Heart right ventricle (tissue), 16 donors: ENCODE data around the gene CPTP. TPM values are rescaled to one million over a fixed set of nuclear protein-coding genes. Genes with fewer than 3 reads are reported as not detected.

Experiments used
- ATAC-seq, 8 donors: fragments of 200-7000 bp; cut with Tn5 transposase; one replicate each; pipeline ENCODE4 v1.9.1; 2020; ENCODE audit warnings: mild to moderate bottlenecking in 8 of 8, moderate library complexity in 8 of 8, moderate number of reproducible peaks in 1 of 8
- DNase-seq, 2 donors: peaks; one replicate each; pipeline ENCODE4 v3.0.0-alpha.2; 2020
- H3K27ac ChIP-seq, 10 donors: fragments of 200-600 bp; sonication (generic) in 2 of 10; one replicate each; pipeline versions ENCODE4 v1.5.0 to v1.8.0; 2020 to 2022; ENCODE audit warnings: mild to moderate bottlenecking in 3 of 10
- H3K27me3 ChIP-seq, 7 donors: fragments of 200-600 bp; one replicate each; pipeline ENCODE4 v1.8.0; 2021 to 2022; ENCODE audit warnings: mild to moderate bottlenecking in 2 of 7
- H3K36me3 ChIP-seq, 9 donors: fragments of 200-600 bp; sonication (generic) in 1 of 9; one replicate each; pipeline versions ENCODE4 v1.5.0 to v1.8.0; 2020 to 2022; ENCODE audit warnings: mild to moderate bottlenecking in 2 of 9
- H3K4me1 ChIP-seq, 9 donors: fragments of 200-600 bp; sonication (generic) in 1 of 9; one replicate each; pipeline versions ENCODE4 v1.5.0 to v1.8.0; 2020 to 2022; ENCODE audit warnings: mild to moderate bottlenecking in 4 of 9
- H3K4me3 ChIP-seq, 10 donors: fragments of 200-600 bp; sonication (generic) in 2 of 10; one replicate each; pipeline versions ENCODE4 v1.5.0 to v1.8.0; 2020 to 2022; ENCODE audit warnings: mild to moderate bottlenecking in 7 of 10, moderate library complexity in 2 of 10
- H3K9me3 ChIP-seq, 11 donors: fragments of 200-600 bp in 10 of 11; sonication (generic) in 2 of 11; one replicate each; pipeline versions ENCODE4 v1.5.0 to v1.8.0; 2013 to 2022; ENCODE audit warnings: mild to moderate bottlenecking in 2 of 11, control low read depth in 1 of 11, moderate library complexity in 1 of 11
- WGBS, 2 donors: extraction: QIAGEN DNeasy Blood & Tissue Kit; methylation state at CpG; one replicate each; pipeline ENCODE4 v1.1.7; 2013; ENCODE audit warnings: inconsistent platforms in 1 of 2; 5-methylcytosine and 5-hydroxymethylcytosine counted together
- intact Hi-C, 10 donors: fragments of 100-400 bp; cut with DNase I; formaldehyde crosslinking; loops; one replicate each; pipeline versions ENCODE4 v1.11.1 to v1.14.2; 2022
- polyA plus RNA-seq, 2 donors: library from polyadenylated mRNA; stranded (reverse); fragments of 200-250 nt; gene quantifications; one replicate each; pipeline ENCODE4 v1.2.3, GENCODE V29; 2013
- total RNA-seq, 10 donors: library from RNA; stranded (reverse); fragmentation: NEBNext Ultra II Directional in 3 of 10; extraction: Animal tissue kit (Norgen Biotek cat#: 25700) in 3 of 10; gene quantifications; one replicate each; pipeline versions ENCODE4 v1.2.1 to v1.2.4, GENCODE V29; 2021 to 2023
- TF ChIP-seq, protein P1 (sequence below), 9 donors: fragments of 200-600 bp; sonication (generic) in 2 of 9; IDR thresholded peaks; one replicate each; pipeline versions ENCODE4 v1.5.0 to v1.8.0; 2021 to 2022; ENCODE audit warnings: antibody characterized with exemption in 9 of 9, mild to moderate bottlenecking in 5 of 9, moderate library complexity in 1 of 9
- donor health status: Arrhythmogenic right ventricular cardiomyopathy.
- donor health status: ischemic (EF 13 %, LVEDD 7.1; RV severe dilation, severe dysfunction).
- donor health status: healthy with polysubstance abuse.
- donor health status: DM: no; HTN: yes; CAD: no.
- donor health status: DM: no; HTN: no; CAD: no.
- donor health status: ischemic (EF 25% LVEDD 6.9; RV normal size, moderate dysfunction).
- donor health status: ischemic (EF 25% LVEDD 5.7; RV mildly dilated, moderate dysfunction).
- donor health status: healthy.
- donor health status: DM: yes; HTN: yes; CAD: no.
- donor health status: Ischemic cardiomyopathy.
- donor health status: ischemic (EF 35%, LVEDD 5.7; RV mildly dilated, moderate dysfunction).
- donor health status: nonischemic (EF 11% LVEDD 7.7; RV severe dilation, severe dysfunction).
- donor health status: DM: yes; HTN: yes; CAD: no.
- donor health status: PGD.
- donor health status: ischemic (EF 29% LVEDD 5.4; RV normal size, mild dysfunction).
- donor health status: nonischemic (EF 23%, LVEDD 6.1; RV moderate dilation, normal function).

The CPTP gene
- total and polyA plus RNA-seq, 12 donors = 49.4 to 222 (median 65.4) TPM

DNA sequence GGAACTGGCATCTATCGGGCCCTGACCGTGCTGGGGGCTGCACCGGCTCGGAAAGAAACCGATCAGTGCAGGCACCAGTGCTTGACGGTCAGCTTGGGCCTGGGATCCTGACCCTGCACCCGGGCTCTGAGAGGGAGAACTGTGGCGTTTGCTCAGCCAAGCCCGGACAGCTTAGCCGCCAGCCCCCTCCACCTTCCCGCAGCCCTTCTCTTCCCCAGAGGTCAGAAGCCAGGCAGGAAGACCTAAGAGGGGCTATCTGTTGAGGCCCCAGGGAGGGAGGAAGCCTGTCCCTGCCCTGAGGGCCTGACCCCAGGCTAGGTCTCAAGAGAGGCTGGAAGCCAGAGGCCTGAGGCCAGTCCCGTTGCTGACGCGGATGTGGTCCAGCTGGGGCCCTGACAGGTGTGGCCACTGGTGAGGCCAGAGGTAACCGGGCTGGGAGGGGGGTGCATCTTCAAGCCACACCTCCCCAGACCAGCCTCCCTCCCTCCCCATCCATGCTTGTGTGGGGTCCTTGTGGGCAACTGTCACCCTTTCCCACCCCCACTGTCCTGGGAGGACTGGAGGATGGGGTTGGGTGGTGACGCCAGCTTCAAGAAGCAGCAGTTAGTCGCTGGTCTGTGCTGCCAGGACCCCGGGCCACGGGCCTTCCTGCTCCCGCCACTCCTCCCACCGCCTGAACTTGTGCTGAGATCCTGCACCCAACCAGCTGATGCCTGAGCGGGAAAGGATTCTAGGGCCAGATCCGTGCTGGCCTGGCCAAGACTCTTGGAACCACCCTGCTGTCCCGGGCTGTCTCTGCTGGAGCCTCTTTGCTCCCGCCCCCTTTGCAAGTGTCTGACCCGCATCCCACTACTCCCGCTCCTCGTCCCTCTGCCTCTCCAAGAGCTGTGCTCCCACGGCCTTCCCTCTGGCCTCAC lies 27.2 kb downstream of the CPTP start:
- peak; percentile 25 to 68 for DNase-seq
- H3K4me1 ChIP-seq = peaks cover 24 to 69% (median 51%) of the 10 kb centered on the region in 9 donors
- H3K4me3 ChIP-seq = peak overlapping the region in 5 of 10 donors; percentile 5 to 22 (median 12)

DNA sequence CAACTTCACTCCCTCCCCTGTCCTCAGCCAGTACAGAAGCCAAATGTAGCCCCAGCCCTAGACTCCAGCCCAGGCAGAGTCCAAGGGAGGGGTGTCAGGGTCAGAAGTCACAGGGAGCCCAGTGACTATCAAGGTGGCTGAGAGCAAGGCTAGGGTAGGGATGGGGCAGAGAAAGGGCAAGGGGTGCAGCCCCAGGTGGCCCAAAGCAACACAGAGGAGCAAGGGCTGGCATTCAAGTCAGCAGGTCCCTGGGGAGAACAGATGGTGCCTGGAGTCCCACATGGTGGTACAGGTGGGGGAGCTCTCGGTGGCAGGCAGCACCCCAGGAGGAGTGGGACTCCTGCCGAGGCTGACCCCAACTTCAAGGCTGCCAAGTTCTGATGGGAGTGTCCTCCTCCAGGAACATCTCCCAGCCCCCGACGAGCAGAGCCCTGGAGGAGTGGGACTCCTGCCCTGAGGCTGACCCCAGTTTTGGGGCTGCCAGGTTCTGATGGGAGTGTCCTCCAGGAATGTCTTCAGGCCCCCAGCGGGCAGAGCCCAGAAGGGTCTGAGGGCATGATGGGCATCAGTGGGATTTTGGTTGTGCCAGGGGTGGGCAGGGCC lies 28.3 kb downstream of the CPTP start:
- peaks cover 16 to 60% (median 43%) of the 10 kb centered on the region in 9 donors for H3K4me1 ChIP-seq
- H3K27ac ChIP-seq = peak overlapping the region in 5 of 10 donors; percentile 16 to 75 (median 63)
- no peak for DNase-seq
- peaks cover 0 to 58% (median 47%) of the 10 kb centered on the region in 7 donors for H3K27me3 ChIP-seq
- H3K4me3 ChIP-seq = no peak overlapping the region
- H3K36me3 ChIP-seq = peaks cover 0 to 19% (median 0%) of the 10 kb centered on the region in 9 donors
- intact Hi-C loops = no loop called here
- ATAC-seq = no peak
- WGBS, 2 donors = 26 to 29% methylated on average over 5 of the region's 5 CpGs
- H3K9me3 ChIP-seq = no peaks in the 10 kb centered on the region
- TF ChIP-seq, protein P1, sequence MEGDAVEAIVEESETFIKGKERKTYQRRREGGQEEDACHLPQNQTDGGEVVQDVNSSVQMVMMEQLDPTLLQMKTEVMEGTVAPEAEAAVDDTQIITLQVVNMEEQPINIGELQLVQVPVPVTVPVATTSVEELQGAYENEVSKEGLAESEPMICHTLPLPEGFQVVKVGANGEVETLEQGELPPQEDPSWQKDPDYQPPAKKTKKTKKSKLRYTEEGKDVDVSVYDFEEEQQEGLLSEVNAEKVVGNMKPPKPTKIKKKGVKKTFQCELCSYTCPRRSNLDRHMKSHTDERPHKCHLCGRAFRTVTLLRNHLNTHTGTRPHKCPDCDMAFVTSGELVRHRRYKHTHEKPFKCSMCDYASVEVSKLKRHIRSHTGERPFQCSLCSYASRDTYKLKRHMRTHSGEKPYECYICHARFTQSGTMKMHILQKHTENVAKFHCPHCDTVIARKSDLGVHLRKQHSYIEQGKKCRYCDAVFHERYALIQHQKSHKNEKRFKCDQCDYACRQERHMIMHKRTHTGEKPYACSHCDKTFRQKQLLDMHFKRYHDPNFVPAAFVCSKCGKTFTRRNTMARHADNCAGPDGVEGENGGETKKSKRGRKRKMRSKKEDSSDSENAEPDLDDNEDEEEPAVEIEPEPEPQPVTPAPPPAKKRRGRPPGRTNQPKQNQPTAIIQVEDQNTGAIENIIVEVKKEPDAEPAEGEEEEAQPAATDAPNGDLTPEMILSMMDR (IDR thresholded peaks at IDR 0.05) = no peak

More for the DNA sequence above, 27.2 kb downstream of the CPTP start:
- Histone ChIP-seq H3K36me3 (peaks cover 0 to 19% (median 0%) of the 10 kb centered on the region in 9 donors), H3K27me3 (peaks cover 0 to 47% (median 35%) of the 10 kb centered on the region in 7 donors), H3K27ac (peak overlapping the region in 8 of 10 donors; percentile 14 to 75 (median 58)), H3K9me3 (no peaks in the 10 kb centered on the region)
- intact Hi-C loops = no loop called here
- TF ChIP-seq, protein P1 (IDR thresholded peaks at IDR 0.05) = no peak
- WGBS, 2 donors = 45 to 50% methylated on average over 29 of the region's 29 CpGs
- peak; percentile 9 to 53 (median 27) for ATAC-seq

DNA sequence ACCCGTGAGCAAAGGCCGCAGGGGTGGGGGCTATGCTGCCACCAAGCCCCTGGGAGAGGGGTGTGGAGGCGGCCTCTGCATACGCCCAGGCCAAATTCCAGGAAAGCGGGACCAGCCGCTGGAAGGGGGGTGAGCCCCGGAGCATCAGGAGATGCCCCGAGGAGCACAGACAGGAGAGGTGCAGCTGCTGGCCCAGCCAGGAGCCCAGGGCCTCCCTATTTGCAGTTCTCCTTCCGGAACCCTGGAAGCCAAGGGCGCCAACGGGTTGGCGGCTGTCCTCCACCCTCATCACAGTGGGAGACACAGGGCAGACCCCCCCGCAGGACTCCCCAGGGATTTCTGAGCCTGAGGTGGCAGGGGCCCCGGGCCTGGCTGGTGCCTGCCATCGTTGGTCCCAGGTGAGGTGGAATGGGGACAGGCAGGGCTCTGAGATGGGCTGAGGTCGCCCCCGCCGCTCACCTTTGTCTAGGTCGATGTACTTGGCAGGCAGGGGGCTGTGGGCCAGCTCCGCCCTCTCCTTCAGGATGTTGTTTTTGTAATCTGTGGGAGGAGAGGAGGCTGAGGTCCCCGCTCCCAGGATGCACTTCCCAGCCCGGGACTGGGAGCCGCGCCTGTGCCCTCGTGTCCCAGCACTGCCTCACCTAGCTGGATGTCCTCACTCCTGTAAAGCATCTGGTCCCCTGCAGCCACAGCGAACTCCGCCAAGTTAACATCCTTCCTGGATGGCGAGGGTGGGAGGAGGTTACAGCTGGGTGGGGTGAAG lies 29.0 kb downstream of the CPTP start:
- 38 to 41% methylated on average over 28 of the region's 28 CpGs for WGBS, 2 donors
- peaks cover 0 to 19% (median 0%) of the 10 kb centered on the region in 9 donors for H3K36me3 ChIP-seq
- DNase-seq = no peak

More for the DNA sequence above, 29.0 kb downstream of the CPTP start:
- ATAC-seq = no peak
- Histone ChIP-seq H3K9me3 (no peaks in the 10 kb centered on the region), H3K4me3 (no peak overlapping the region), H3K27ac (peak overlapping the region in 4 of 10 donors; percentile 19 to 75 (median 24)), H3K4me1 (peaks cover 14 to 57% (median 40%) of the 10 kb centered on the region in 9 donors), H3K27me3 (peaks cover 0 to 65% (median 53%) of the 10 kb centered on the region in 7 donors)
- TF ChIP-seq, protein P1 (IDR thresholded peaks at IDR 0.05) = no peak
- intact Hi-C loops = no loop called here
